ENCODE measurements around the gene CARMIL1.

CARMIL1 gene

GRCh38 chr6:25446830-25447569 lies 167.8 kb downstream of the CARMIL1 start:
- H3K4me3 ChIP-seq (ENCODE audit: low read length), result no peak overlapping the region
- no peak for TF ChIP-seq CTCF (conservative IDR thresholded peaks at IDR 0.05; ENCODE audit: low read length)
- no peak for DNase-seq (ENCODE audit: low read depth)

GRCh38 chr6:25447570-25447929 lies 168.4 kb downstream of the CARMIL1 start:
- DNase-seq (ENCODE audit: low read depth), result no peak
- no peak for TF ChIP-seq CTCF (conservative IDR thresholded peaks at IDR 0.05; ENCODE audit: low read length)
- no peak overlapping the region for H3K4me3 ChIP-seq (ENCODE audit: low read length)

- DNase-seq (ENCODE audit: low read depth), result no peak
- no peak for TF ChIP-seq CTCF (conservative IDR thresholded peaks at IDR 0.05; ENCODE audit: low read length)
- no peak overlapping the region for H3K4me3 ChIP-seq (ENCODE audit: low read length)
Observed at GRCh38 chr6:25448965-25449538, 169.9 kb downstream of the CARMIL1 start.

- TF ChIP-seq CTCF (conservative IDR thresholded peaks at IDR 0.05; ENCODE audit: low read length), result no peak
- no peak for DNase-seq (ENCODE audit: low read depth)
- no peak overlapping the region for H3K4me3 ChIP-seq (ENCODE audit: low read length)
Observed at GRCh38 chr6:25449774-25450173, 170.6 kb downstream of the CARMIL1 start.

GRCh38 chr6:25450469-25451198 lies 171.5 kb downstream of the CARMIL1 start:
- H3K4me3 ChIP-seq (ENCODE audit: low read length), result no peak overlapping the region
- no peak for DNase-seq (ENCODE audit: low read depth)
- no peak for TF ChIP-seq CTCF (conservative IDR thresholded peaks at IDR 0.05; ENCODE audit: low read length)

GRCh38 chr6:25452031-25452430 lies 172.9 kb downstream of the CARMIL1 start:
- DNase-seq (ENCODE audit: low read depth), result no peak
- no peak for TF ChIP-seq CTCF (conservative IDR thresholded peaks at IDR 0.05; ENCODE audit: low read length)
- H3K4me3 ChIP-seq (ENCODE audit: low read length), result no peak overlapping the region

GRCh38 chr6:25453288-25453687 lies 174.1 kb downstream of the CARMIL1 start:
- no peak overlapping the region for H3K4me3 ChIP-seq (ENCODE audit: low read length)
- no peak for DNase-seq (ENCODE audit: low read depth)

More at GRCh38 chr6:25453288-25453687, 174.1 kb downstream of the CARMIL1 start:
- TF ChIP-seq CTCF (conservative IDR thresholded peaks at IDR 0.05; ENCODE audit: low read length), result no peak
